ENCODE measurements around the gene PYGB.
A peak's percentile ranks its signal among the peaks of the same experiment; 100 is the strongest.

PYGB gene

DNA sequence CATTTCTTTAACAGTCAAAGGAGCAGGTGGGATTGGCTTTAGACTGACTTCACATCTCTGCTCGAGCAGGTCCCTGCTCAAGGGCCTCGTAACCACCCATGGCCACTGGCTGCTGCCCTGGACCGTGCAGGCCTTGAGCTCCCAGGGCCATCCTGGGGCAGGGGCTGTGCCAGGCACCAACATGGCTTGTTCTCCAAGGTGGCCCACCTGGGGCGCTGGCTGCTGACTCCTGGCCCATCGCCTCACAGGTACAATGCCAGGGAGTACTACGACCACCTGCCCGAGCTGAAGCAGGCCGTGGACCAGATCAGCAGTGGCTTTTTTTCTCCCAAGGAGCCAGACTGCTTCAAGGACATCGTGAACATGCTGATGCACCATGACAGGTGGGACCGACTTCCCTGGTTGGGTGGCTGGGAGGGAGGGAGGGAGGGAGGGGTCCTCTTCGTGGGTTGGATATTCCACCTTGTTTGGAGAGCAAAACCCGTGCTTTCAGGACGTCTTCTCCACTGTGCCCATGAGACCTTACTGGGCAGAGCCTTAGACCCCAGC lies 46.1 kb downstream of the PYGB start:
- DNase-seq (ENCODE audit: low read depth in 1 of 2, low spot score in 1 of 2), result no peak

DNA sequence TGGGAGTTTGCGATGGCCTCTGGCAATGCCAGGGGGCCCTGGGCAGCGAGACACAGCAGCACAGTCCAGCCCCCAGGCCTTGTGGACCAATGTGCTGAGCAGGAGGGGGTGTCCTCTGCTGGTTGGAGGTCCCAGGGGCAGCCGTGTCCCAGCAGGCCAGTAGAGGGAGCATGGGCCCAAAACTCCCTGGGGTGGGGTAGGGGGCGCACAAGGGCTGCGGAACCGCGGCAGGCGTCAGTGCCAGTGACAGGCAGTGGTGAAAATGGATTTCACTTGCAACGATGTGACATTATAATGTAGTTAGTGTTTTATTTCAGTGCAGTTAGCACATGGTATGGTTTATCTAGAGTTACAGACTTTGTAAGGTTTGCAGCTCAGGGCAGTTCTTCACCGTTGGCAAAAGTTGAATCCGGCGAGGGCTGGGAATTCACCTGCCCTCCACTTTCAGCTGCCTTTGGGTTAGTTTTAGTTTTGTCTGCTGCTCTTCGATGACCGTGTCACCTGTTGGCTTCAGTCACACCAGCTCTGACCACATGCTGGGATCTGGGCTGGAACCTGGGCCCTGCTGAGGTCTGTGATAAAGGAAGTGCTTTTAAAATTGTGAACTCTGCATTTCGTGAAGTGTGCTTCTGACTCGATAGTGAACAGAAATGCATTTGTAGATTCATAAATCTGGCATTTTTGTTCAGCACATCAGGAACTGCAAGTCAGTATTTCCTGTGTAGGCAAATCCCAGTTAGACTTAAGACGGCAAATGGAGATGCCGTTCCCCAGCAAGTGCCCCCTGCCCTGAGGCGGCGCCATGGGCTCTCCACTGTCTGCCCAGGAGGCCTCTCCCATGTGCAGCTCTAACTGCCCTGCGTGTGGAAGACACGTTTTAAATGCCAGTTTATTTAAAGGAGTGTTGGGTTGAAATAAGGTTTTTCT lies 46.8 kb downstream of the PYGB start:
- peak; percentile 15 to 40 for DNase-seq (ENCODE audit: low read depth in 1 of 2, low spot score in 1 of 2)

DNA sequence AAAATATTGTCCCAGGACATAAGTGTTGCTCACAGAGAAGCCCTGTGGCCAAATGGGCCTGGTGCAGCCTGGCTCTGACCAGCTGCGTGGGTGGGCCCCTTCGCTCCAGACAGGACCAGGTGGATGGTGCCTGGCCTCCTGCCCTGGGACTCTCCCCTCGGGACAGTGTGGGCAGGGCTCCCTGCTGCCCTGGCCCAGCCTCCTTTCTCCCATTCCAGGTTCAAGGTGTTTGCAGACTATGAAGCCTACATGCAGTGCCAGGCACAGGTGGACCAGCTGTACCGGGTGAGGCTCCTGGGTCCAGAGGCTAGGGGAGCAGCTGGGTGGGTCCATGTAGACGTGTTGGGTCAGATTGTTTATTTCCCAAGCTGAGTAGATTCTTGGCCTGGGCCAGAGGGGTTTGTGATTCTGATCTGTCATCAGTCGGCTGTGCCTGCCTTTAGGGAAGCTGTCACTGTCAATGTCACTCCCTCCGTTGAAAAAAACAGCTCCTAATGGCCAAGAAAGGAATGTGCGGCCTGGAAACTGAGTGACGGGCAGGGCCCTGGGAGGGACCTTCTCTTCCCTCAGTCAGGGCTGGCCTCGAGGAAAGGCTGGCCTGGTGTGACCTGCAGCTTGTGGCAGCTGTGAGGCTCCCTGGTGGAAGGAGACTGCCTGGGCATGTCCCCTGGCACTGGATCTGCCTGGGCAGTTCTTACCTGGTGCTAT lies 47.7 kb downstream of the PYGB start:
- DNase-seq (ENCODE audit: low read depth in 1 of 2, low spot score in 1 of 2), result no peak

GRCh38 chr20:25296094-25297093 lies 48.5 kb downstream of the PYGB start:
- DNase-seq (ENCODE audit: low read depth in 1 of 2, low spot score in 1 of 2), result no peak

- DNase-seq (ENCODE audit: low read depth in 1 of 2, low spot score in 1 of 2), result no peak
Measured at GRCh38 chr20:25297141-25297905, 49.4 kb downstream of the PYGB start.

DNA sequence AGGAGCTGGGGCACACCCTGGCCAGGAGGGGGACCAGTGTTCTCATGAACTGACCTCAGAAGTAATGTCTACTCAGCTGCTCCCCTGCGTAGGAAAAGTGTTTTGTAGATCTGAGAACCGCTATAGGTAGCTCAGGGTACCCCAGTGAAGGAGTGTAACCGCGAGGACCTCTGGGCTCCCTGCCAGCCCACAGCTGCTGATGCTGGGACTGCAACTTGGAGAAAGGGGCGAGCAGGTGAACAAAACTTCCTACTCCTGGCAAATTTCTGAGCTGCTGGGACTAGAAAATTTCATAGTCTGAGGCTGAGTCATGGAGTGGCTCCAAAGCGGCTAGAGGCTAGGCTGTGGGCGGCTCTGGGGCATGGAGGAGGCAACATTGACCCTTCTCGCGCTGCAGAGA lies 51.9 kb downstream of the PYGB start:
- no peak for DNase-seq (ENCODE audit: low read depth in 1 of 2, low spot score in 1 of 2)

DNA sequence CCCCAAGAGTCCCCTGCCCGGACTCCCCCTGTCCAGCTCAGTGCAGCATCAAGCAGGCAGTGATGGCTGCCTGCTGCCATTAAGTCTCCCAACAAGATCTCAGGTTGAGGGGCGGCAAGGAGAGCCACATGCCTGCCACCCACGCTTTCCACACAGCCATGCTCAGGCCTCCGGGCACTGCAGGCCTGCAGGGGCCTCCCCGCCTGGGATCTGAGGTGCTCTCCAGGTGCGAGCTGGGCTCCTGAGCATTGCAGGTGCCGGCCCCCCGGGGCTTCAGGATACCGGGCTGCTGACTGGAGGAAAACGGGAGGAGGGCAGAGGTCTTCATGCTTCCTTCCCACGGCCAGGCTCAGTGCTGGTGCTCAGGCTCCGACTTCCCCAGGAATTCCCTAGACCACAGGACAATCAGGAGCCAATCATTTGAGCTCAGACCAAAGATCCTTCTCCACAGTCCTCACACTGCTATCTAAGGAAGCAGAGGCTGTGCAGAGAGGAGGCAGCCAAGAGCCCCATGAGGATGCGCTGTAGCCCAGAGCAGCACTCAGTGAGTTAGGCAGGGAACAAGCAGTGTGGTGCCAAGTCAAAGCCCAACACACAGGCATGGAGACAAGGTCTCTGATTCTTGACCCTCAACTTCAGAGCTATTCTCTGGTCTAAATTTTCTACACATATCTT lies 52.7 kb downstream of the PYGB start:
- DNase-seq (ENCODE audit: low read depth in 1 of 2, low spot score in 1 of 2), result no peak

DNA sequence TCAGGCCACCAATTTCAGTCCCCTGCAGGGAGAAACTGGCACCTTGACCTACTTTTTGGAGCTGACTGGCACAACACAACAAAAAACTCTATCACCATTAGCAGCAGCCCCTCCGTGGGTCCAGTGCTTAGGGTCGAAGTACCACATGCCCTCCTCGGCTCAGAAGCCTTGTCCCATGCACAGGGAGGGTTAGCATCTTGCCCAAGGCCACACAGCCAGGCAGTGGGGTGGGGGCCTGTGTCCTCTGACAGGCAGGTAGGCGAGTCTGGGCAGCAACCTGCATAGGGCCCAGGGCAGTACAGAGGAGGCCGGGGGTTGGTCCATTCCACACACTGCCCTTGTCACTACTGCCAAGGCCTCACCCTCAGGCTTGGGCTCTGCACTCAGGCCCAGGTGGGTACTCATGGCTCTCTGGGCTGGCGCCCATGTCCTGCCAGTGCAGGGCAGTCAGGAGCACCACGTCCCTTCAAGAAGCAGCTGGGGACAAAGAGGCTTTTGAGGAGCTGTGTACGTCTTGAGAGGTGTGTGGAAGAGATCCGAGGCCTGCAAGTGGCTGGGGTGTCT lies 53.6 kb downstream of the PYGB start:
- no peak for DNase-seq (ENCODE audit: low read depth in 1 of 2, low spot score in 1 of 2)

DNA sequence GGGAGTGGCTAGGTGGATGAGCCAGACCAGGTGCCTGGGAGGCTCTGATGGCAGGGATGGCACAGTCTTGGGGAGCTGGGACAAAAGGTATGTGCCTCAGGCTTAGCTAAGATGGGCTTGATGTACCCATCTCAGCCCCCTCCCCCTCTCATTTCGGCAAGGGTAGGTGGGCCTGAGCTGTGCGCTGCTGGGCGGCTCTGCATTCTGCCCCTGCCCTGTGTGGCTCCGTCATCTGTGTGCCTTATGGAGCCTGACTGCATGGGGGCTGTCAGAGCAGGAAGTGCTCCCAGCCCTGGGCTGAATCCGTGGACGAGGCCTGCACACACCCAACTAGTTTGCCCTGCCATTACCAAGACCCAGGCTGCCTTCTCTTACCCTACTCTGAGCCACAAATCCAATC lies 54.7 kb downstream of the PYGB start:
- no peak for DNase-seq (ENCODE audit: low read depth in 1 of 2, low spot score in 1 of 2)

- DNase-seq (ENCODE audit: low read depth in 1 of 2, low spot score in 1 of 2), result no peak
Measured at GRCh38 chr20:25303292-25304024, 55.6 kb downstream of the PYGB start.

GRCh38 chr20:25304025-25304549 lies 56.2 kb downstream of the PYGB start:
- no peak for DNase-seq (ENCODE audit: low read depth in 1 of 2, low spot score in 1 of 2)

DNA sequence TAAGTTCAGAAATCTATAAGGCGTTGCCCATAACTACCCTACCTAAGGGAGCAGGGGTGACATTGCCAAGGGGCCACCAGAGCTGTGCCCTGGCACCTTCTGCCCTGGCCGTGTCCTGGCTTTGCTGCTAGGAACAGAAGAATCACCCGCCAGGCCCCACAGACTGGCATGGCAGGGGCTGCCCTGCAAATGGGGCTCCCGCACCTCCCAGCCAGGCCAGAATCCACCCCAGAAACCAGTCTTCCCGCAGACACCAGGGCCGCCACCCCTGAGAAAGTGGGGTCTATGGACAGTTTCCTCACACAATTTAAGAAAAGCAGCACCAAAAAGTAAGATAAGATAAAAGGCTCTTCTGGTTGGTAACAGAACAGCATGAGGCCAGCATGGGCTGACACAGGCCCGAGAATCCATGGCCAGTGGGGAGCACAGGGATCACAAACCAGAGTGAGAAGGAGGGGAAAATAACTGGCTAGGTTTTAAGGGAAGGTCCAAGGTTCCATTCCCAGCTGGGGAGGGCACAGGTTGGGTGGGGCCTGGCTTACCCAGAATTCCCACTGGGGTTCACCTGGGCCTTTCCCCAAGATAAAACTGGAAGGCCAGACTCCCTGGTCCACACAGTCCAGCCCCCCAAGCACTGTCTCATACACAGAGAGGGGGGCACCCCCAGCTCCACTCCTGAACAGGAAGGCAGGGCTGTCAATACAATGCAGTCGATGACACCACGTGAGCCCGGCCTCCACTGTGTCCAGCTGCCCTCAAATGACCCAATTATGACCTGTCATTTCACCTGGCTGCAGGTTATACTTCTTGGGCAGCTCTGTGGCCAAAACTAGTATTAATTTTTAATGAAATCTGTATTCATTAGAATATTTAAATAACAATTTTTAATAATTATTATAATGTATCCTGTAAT lies 59.4 kb downstream of the PYGB start:
- DNase-seq (ENCODE audit: low read depth in 1 of 2, low spot score in 1 of 2), result no peak

GRCh38 chr20:25308083-25308491 lies 60.2 kb downstream of the PYGB start:
- DNase-seq (ENCODE audit: low read depth in 1 of 2, low spot score in 1 of 2), result no peak

DNA sequence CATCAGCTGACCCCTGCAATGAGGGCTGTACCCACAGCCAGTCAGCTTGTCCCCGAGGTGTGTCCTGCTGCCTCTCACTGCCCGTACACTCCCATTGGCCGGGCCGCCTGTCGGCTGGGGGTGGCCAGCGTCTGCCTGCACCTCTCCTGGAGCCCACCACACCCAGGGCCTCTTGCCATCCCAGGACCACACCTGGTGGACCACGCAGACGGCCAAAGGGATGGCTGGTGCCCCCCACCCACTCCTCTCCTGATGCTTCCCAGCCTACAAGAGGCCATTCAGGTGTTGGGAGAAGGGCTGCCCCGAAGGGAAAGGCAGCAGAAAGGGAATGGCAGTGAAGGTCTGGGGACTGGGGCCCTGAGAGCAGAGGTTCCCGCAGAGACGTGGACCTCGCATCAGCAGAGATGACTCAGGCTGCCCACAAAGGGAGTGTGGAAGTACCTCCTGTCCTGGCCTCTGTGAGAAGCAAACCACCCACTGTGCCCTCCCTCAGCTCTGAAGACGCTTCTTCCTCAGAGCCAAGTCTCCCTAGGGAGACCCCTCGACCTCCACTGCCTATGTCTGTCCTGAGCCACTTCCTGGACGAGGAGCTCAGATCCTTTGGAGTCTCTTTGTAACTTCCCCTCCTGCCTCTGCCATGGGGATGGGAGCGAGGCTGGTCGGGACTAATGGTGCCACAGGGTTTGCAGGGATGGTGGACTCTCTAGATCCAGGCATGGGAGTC lies 60.9 kb downstream of the PYGB start:
- DNase-seq (ENCODE audit: low read depth in 1 of 2, low spot score in 1 of 2), result no peak

- DNase-seq (ENCODE audit: low read depth in 1 of 2, low spot score in 1 of 2), result no peak
Measured at GRCh38 chr20:25309395-25310267, 61.7 kb downstream of the PYGB start.
